NB4 (cell line): ENCODE data around the gene TNFSF18.

Source experiments
- MAX ChIP-seq: IDR thresholded peaks from 2 replicates; pipeline ENCODE4 v1.6.1; 2011; ENCODE audit warnings: low read depth, low read length
- TF ChIP-seq, protein P1 (sequence below): IDR thresholded peaks from one replicate; pipeline ENCODE4 v1.5.1; 2012; ENCODE audit warnings: low read depth, low read length

DNA sequence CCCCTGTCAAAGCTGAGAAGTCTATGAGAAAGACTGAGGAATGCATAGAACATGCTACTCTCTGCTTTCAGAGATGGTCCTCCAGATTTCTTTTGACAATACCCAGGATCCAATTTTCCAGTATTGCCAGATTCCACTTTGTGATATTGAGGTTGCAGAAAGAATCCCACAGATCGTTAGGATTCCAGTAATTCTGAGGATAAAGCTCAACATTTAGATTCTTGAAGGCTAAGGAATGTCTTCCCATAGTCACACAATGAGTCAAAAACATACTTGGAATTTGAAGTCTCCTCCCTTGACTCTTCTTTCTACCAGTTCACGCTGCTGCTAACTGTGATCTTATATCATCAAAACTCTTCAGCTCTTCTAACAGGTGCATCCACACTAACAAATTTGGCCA lies 57.1 kb downstream of the TNFSF18 start:
- TF ChIP-seq, protein P1, sequence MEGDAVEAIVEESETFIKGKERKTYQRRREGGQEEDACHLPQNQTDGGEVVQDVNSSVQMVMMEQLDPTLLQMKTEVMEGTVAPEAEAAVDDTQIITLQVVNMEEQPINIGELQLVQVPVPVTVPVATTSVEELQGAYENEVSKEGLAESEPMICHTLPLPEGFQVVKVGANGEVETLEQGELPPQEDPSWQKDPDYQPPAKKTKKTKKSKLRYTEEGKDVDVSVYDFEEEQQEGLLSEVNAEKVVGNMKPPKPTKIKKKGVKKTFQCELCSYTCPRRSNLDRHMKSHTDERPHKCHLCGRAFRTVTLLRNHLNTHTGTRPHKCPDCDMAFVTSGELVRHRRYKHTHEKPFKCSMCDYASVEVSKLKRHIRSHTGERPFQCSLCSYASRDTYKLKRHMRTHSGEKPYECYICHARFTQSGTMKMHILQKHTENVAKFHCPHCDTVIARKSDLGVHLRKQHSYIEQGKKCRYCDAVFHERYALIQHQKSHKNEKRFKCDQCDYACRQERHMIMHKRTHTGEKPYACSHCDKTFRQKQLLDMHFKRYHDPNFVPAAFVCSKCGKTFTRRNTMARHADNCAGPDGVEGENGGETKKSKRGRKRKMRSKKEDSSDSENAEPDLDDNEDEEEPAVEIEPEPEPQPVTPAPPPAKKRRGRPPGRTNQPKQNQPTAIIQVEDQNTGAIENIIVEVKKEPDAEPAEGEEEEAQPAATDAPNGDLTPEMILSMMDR = no peak
- TF ChIP-seq MAX = no peak
